Measurements from ENCODE around the gene TSHZ2.

GRCh38 chr20:53085720-53086119 lies 113.6 kb downstream of the TSHZ2 start:
- TF ChIP-seq CTCF (conservative IDR thresholded peaks at IDR 0.05 in 1 of 2, IDR thresholded peaks at IDR 0.05 in 1 of 2; ENCODE audit: extremely low read depth in 1 of 2, insufficient read depth in 1 of 2, low read depth in 1 of 2, low read length in 2 of 2): no peak
- TF ChIP-seq EZH2 (IDR thresholded peaks at IDR 0.05; ENCODE audit: borderline replicate concordance, low read length): no peak
